HEK293 (cell line): ENCODE measurements around the gene GSTA1.
"Not testable (repeated sequence)": the region's sequence is repeated elsewhere in the genome, so short reads cannot be mapped to it uniquely, and the experiment has no call there.

Source experiments
- CTCF ChIA-PET: fragments of 350-600 bp; formaldehyde crosslinking; extraction: SDS; loops from one replicate; lab custom pipeline; 2021; ENCODE audit warnings: antibody characterized with exemption; lab: Yijun Ruan, JAX
- POLR2A ChIA-PET: fragments of 300-600 bp; formaldehyde crosslinking; extraction: SDS; loops from one replicate; lab custom pipeline; 2020; ENCODE audit warnings: antibody characterized with exemption, inconsistent platforms; lab: Yijun Ruan, JAX
- H3K27ac ChIP-seq: fragments of 200-500 bp; sonication (Bioruptor generic); 2 replicates; pipeline ENCODE4 v1.5.1; 2014; ENCODE audit warnings: low read depth, low read length, control low read depth, inconsistent platforms; ENCODE audit errors: extremely low read depth
- H3K36me3 ChIP-seq, 2 experiments: fragments of 200-500 bp in 1 of 2; sonication (Bioruptor generic) in 1 of 2; 1 replicate in 1 of 2; 2 replicates in 1 of 2; pipeline ENCODE4 v1.5.1; 2014 to 2017; ENCODE audit warnings: inconsistent platforms in 2 of 2, low read length in 2 of 2; ENCODE audit not compliant: control insufficient read depth in 2 of 2, insufficient read depth in 1 of 2
- H3K4me1 ChIP-seq: fragments of 200-500 bp; sonication (Bioruptor generic); 2 replicates; pipeline ENCODE4 v1.5.1; 2014; ENCODE audit warnings: mild to moderate bottlenecking, low read length, inconsistent platforms; ENCODE audit not compliant: control insufficient read depth, insufficient read depth
- H3K4me3 ChIP-seq: 2 replicates; pipeline ENCODE4 v1.5.1; 2011; ENCODE audit warnings: low read depth, mild to moderate bottlenecking, control low read depth, low read length, moderate library complexity
- H3K9me3 ChIP-seq: fragments of 200-500 bp; sonication (Bioruptor generic); 2 replicates; pipeline ENCODE4 v1.5.1; 2014; ENCODE audit warnings: low read depth, low read length, inconsistent platforms; ENCODE audit not compliant: control insufficient read depth, insufficient read depth
- ZEB2 ChIP-seq: fragments of 450-650 bp; formaldehyde crosslinking; IDR thresholded peaks from 2 replicates; pipeline ENCODE4 v1.5.1; 2016; ENCODE audit warnings: missing biosample characterization, missing genetic modification characterization
- ZFP69B ChIP-seq: fragments of 450-650 bp; formaldehyde crosslinking; IDR thresholded peaks from 2 replicates; pipeline ENCODE4 v1.5.1; 2016; ENCODE audit warnings: missing biosample characterization, missing genetic modification characterization
- ZNF362 ChIP-seq: fragments of 450-650 bp; formaldehyde crosslinking; IDR thresholded peaks from 2 replicates; pipeline ENCODE4 v1.5.1; 2016; ENCODE audit warnings: missing biosample characterization, missing genetic modification characterization
- ZNF404 ChIP-seq: fragments of 450-650 bp; formaldehyde crosslinking; IDR thresholded peaks from 2 replicates; pipeline ENCODE4 v1.5.1; 2017; ENCODE audit warnings: missing biosample characterization, missing genetic modification characterization
- ZNF558 ChIP-seq: fragments of 450-650 bp; formaldehyde crosslinking; IDR thresholded peaks from 2 replicates; pipeline ENCODE4 v1.5.1; 2016; ENCODE audit warnings: missing biosample characterization, missing genetic modification characterization
- ZNF76 ChIP-seq: fragments of 450-650 bp; formaldehyde crosslinking; IDR thresholded peaks from 2 replicates; pipeline ENCODE4; 2016; ENCODE audit warnings: low read depth, missing biosample characterization, missing genetic modification characterization, borderline replicate concordance
- ZSCAN16 ChIP-seq: fragments of 450-650 bp; formaldehyde crosslinking; IDR thresholded peaks from 2 replicates; pipeline ENCODE4 v1.5.1; 2016; ENCODE audit warnings: missing biosample characterization, missing genetic modification characterization
- ZSCAN18 ChIP-seq: fragments of 450-650 bp; formaldehyde crosslinking; IDR thresholded peaks from 2 replicates; pipeline ENCODE4 v1.5.1; 2016; ENCODE audit warnings: missing biosample characterization, missing genetic modification characterization
- ZSCAN5A ChIP-seq: fragments of 450-650 bp; formaldehyde crosslinking; IDR thresholded peaks from 2 replicates; pipeline ENCODE4 v1.5.1; 2016; ENCODE audit warnings: missing biosample characterization, missing genetic modification characterization

The GSTA1 gene

GRCh38 chr6:52834481-52834880 lies 30.9 kb upstream of the GSTA1 start:
- no peaks in the 10 kb centered on the region for H3K9me3 ChIP-seq
- TF ChIP-seq ZSCAN5A (tag by site-specific recombination) (no peak), ZNF558 (tag by site-specific recombination) (no peak), ZSCAN16 (tag by site-specific recombination) (no peak), ZSCAN18 (tag by site-specific recombination) (no peak), ZEB2 (tag by site-specific recombination) (no peak)
- H3K4me3 ChIP-seq = no peak overlapping the region
- no peak overlapping the region for H3K27ac ChIP-seq
- no peaks in the 10 kb centered on the region for H3K4me1 ChIP-seq
- no peaks in the 10 kb centered on the region for H3K36me3 ChIP-seq
- ChIA-PET CTCF (interaction anchor here (0.6 kb wide), 1 partner anchor 124 kb away, joined by 3 read pairs; no protein-coding TSS in a partner anchor), POLR2A (no interaction called here)

GRCh38 chr6:52830869-52831268 lies 27.3 kb upstream of the GSTA1 start:
- CTCF ChIA-PET = interaction anchor here (1.2 kb wide), 1 partner anchor 16 kb away, joined by 4 read pairs; no protein-coding TSS in a partner anchor
- H3K4me3 ChIP-seq, H3K36me3 ChIP-seq, H3K27ac ChIP-seq, POLR2A ChIA-PET, H3K9me3 ChIP-seq, H3K4me1 ChIP-seq: not testable (repeated sequence)

GRCh38 chr6:52829046-52829817 lies 25.6 kb upstream of the GSTA1 start:
- ChIA-PET CTCF (interaction anchor here (0.7 to 1.9 kb wide), 4 partner anchors 7 to 422 kb away, joined by 3 to 8 read pairs (median 3); no protein-coding TSS in a partner anchor), POLR2A (no interaction called here)
- no peak overlapping the region for H3K4me3 ChIP-seq
- no peak overlapping the region for H3K27ac ChIP-seq
- no peaks in the 10 kb centered on the region for H3K36me3 ChIP-seq
- H3K9me3 ChIP-seq = no peaks in the 10 kb centered on the region
- TF ChIP-seq ZNF404 = no peak
- no peak for TF ChIP-seq ZNF362 (tag by site-specific recombination)
- TF ChIP-seq ZFP69B = no peak
- TF ChIP-seq ZNF76 (tag by site-specific recombination) = no peak
- H3K4me1 ChIP-seq = no peaks in the 10 kb centered on the region

GRCh38 chr6:52828621-52829020 lies 25.0 kb upstream of the GSTA1 start:
- H3K9me3 ChIP-seq, H3K4me1 ChIP-seq, H3K36me3 ChIP-seq, POLR2A ChIA-PET, H3K4me3 ChIP-seq, H3K27ac ChIP-seq: not testable (repeated sequence)
- CTCF ChIA-PET = interaction anchor here (0.7 to 1.9 kb wide), 3 partner anchors 8 to 104 kb away, joined by 3 to 8 read pairs (median 3); no protein-coding TSS in a partner anchor

- POLR2A ChIA-PET = not testable (repeated sequence)
Measured at GRCh38 chr6:52827073-52827783, 23.6 kb upstream of the GSTA1 start.

More at GRCh38 chr6:52827073-52827783, 23.6 kb upstream of the GSTA1 start:
- not testable (repeated sequence) for H3K27ac ChIP-seq, H3K9me3 ChIP-seq, H3K4me1 ChIP-seq, H3K4me3 ChIP-seq, H3K36me3 ChIP-seq
- CTCF ChIA-PET = interaction anchor here (1.0 to 1.9 kb wide), 2 partner anchors 9 to 11 kb away, joined by 6 to 8 read pairs; no protein-coding TSS in a partner anchor
